GM04504 (cell line): ENCODE results near the gene GKAP1.
"Not testable (repeated sequence)": the region's sequence is repeated elsewhere in the genome, so short reads cannot be mapped to it uniquely, and the experiment has no call there.

Source experiments
- DNase-seq: peaks from one replicate; pipeline ENCODE4 v3.0.0-alpha.2; 2012; ENCODE audit warnings: low read depth

The GKAP1 gene

DNA sequence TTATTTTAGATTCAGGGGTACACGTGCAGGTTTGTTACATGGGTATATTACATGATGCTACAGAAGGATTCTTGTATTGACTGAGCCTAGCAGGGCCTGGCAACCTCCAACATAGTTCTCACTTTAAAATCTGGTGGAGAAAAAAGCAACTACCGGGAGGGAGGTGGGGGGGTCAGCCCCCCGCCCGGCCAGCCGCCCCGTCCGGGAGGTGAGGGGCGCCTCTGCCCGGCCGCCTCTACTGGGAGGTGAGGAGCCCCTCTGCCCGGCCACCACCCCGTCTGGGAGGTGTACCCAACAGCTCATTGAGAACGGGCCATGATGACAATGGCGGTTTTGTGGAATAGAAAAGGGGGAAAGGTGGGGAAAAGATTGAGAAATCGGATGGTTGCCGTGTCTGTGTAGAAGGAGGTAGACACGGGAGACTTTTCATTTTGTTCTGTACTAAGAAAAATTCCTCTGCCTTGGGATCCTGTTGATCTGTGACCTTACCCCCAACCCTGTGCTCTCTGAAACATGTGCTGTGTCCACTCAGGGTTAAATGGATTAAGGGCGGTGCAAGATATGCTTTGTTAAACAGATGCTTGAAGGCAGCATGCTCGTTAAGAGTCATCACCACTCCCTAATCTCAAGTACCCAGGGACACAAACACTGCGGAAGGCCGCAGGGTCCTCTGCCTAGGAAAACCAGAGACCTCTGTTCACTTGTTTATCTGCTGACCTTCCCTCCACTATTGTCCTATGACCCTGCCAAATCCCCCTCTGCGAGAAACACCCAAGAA lies 88.8 kb downstream of the GKAP1 start:
- not testable (repeated sequence) for DNase-seq

DNA sequence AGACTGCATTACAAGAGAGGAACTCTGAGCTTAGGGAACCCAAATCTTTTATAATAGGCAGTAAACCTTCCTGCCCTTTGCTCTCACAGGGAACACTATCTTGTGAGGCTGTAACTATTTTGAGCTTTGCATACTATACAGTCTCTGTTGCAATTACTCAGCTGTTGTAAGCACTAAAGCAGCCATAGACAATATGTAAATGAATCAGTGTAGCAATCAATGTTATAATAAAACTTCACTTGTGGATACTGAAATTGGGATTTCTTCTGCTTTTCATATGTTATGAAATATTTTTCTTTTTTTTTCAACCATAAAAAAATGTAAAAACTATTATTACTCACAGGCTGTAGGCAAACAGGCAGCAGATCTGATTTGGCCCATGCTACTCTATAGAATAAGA lies 93.1 kb downstream of the GKAP1 start:
- no peak for DNase-seq

DNA sequence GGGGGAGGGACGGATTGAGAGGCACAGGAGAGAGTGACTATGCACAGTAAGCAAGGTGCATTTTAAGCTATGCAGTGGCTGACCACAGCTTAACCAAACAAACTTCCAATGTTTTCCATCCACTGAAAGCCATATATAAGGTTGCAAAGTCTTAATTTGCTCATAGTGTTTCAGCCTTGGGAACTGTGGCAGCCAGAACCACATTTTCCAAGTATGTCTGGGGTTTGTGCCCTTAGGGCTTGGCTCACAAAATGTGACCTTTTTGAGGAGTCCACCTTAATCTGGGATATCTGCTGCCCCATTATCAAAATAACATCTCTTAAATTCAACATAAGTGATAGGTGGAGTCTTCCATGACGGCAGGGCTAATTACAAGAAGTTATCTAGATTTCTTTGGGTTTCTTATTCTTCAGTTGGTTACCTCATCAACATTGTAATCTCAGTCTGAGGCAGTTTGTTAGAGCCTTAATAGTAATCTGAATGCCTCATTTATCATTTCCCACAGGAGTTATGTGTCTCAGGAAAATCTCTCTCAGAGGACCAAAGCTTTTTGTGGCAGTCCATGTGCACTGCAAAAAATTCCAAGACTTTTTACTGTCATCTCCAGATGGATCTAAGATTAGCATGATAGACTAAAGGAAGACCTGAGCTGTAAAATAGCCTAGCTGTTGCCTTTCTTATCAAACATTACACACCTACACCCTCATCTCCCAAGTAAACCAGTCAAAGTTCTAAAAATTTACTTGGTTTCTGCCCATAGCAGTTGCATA lies 94.7 kb downstream of the GKAP1 start:
- DNase-seq = no peak

DNA sequence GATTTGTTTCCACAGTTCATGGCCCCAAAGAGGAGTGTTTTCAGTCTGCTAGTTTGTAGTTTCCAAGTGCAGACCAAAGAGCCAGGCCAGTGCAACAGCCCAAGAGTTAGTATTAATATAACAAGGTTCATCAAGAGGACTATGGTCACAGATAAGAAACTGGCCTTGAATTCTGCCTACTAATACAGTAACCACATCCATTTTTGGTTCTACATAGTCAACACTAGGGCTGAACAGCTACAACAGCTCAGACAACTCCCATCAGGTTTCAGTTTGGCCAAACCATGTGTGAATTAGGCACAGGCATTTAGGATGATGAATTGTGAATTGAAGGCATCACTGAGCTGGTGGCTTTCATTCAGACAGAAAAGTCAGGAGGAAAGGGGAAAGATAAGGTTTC lies 96.1 kb downstream of the GKAP1 start:
- DNase-seq = no peak

DNA sequence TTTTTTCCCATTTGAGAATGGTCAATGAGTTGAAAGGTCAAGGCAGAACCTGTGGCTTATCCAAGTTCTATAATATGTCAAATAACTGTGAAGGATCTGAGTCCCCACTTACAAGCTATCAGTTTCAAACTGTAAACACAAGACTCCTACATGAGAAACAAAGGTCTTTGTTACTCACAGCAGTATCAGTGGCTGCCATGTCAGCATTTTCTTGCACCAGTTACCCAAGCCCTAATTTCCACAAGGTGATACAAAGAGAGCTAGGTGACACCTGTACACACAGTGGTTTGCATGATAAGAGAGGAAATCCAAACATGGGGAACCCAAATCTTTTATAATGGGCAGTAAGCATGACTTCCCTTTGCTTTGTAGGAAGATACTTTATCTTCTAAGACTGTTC lies 101.8 kb downstream of the GKAP1 start:
- no peak for DNase-seq

DNA sequence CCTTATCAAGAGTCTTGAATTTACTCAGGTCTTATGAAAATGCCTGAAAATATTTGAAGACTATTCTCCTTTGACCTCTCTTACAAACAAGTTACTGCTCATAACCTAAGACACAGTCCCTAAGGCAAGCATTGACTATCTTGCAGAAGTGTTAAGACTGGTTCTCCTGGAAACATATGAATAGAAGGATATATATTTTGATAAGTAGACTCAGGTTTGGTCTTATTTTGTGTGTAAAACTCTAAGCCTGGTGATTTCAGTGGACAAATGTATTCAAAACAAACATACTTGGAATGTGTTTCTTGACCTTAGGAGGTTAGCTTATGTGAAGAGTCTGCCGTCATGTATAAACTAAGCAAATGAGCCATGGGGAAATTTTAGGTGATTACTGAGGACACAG lies 102.3 kb downstream of the GKAP1 start:
- DNase-seq = no peak

DNA sequence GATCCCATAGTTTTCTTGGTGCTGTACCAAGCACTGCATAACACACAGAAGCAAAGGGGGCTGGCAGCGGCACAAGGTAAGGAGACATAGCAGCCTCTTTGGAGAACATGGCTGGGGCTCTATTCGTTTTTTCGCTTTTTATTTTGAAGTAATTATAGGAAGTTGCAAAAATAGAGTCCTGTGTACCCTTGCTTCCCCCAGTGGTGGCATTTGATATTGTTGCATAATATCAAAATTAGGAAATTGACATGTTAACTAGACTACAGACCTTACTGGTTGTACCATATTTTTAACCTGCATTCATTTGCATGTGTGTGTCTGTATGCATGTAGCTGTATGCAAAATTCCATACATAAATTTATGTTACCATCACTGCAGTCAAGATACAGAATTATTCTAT lies 103.2 kb downstream of the GKAP1 start:
- no peak for DNase-seq

DNA sequence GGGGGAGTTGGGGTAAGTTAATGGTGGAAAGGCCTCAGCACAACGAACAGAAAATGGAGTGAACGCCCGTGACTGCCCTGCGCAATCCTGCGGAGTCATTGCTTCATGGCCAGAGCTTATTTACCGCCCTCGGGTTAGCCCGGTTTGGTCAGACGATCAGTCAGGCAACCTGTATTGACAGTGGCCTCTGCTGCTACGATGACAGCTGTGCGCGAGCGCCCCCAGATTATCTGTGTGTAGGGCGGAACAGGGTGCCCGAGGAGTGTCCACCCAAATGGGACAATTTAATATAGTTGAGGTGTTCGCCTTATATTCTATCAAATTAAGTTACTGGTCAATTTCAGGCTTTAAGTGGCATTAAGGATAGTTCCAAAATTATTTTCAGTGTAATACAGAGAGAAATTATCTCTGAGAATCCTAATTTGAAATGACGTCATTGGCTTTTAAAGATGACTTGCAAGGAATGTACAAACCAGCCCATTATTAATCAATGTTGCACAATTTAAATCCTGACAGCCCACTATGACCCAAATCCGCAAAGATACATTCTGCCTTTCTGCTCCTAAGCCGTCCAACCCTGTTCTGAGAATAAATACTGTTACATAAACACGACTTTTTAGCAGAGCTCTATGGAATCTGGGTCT lies 108.9 kb downstream of the GKAP1 start:
- DNase-seq = peak; percentile 29

DNA sequence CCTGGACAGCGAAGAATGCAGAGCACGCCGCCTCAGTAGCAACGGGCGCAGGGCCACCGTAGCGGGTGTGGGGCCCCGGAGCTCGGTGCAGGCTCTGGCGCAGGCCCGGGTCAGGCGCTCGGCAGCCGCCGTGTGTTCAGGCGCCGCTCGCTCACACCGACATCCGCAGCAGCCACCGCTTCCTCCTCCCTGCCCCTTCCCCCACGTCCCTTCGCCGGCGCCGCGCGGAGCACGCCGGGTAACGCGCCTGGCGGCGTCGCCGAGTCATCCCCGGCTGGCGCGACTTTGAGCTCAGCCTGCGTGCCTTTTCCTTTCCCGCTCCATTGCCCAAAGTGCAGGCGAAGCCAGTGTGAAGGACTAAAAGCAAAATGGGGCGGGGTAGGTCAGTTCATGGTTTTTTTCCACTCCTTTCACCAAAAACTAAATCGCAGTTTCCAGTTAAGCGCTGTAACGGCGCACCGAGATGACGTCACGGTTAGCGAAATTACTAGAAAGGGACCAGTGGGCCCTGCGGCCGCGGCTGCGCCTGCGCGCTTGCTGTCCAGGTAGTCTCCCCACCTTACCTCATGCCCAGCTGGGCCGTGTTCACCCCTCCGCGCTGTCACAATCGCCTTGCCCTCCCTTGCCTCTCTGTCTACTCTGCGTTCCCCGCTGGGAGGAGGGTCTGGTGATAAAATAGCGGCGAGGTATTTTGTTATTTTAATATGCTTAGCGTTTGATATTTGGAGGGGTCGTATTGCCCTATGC lies 109.6 kb downstream of the GKAP1 start, which contains the start of gene UBQLN1:
TSS of gene UBQLN1 (minus strand) at position 191 of the 747 bp plus-strand sequence. CDS start 279 bp downstream, outside the sequence.
- DNase-seq = peak; percentile 83

DNA sequence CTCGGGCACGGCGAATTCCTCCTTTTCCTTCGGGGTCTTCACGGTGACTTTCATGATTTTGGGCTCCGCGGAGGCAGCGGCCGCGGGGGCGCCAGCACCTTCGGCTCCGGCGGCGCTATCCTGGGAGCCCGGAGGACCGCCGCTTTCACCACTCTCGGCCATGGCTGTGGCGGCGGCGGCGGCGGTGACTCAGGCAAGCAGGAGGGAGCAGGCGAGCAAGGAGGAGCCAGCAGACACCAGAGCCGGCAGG lies 110.1 kb downstream of the GKAP1 start:
- peak; percentile 50 for DNase-seq

DNA sequence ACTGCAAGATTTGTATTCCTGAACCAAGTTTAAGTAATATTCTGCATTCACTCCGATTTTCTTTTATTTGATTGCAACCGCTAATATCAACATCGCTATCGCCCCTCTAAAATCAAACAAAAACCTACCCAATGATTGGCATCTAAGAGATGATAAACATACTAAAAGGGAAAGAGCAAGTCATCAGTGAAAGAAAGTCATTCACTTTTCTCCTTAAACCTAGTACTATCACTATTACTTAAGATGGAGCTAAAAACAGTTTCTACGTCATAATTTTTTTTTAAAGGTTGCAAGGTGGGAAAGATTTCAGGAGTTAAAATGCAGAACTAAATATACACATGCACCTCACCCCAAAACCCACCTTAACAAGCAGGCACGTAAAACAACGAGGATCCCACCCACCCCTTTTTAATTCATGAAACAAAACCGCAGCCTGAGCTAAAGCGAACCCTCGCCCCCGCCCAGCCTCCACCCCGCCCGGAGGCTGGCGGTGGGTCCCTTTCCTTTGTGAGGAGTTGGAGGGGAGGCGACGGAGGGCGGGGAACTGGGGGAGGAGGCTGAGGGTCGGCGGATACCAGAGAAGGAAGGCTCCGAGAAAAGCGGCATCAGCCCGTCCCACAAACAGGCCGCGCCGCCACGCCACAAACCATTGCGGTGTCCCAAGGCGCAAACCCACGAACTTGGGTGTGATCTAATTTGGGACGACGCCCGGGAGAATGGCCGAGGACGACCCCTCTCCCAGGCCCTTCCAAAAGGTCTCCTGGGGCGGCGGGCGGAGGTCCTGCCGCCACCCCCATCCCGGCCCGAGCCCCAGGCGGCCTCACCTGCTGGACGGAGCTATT lies 110.7 kb downstream of the GKAP1 start:
- no peak for DNase-seq

DNA sequence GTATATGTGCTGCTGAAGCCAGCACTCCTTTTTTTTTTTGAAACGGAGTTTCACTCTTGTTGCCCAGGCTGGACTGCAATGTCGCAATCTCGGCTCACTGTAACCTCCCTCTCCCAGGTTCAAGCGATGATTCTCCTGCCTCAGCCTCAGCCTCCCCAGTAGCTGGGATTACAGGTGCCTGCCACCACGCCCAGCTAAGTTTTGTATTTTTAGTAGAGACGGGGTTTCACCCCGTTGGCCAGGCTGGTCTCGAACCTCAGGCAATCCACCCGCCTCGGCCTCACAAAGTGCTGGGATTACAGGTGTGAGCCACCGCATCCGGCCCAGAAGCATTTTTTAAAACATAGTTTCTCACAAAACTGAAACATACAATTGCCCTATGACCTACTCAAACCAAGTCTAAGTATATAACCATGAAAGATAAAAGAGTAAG lies 112.3 kb downstream of the GKAP1 start:
- DNase-seq = not testable (repeated sequence)

DNA sequence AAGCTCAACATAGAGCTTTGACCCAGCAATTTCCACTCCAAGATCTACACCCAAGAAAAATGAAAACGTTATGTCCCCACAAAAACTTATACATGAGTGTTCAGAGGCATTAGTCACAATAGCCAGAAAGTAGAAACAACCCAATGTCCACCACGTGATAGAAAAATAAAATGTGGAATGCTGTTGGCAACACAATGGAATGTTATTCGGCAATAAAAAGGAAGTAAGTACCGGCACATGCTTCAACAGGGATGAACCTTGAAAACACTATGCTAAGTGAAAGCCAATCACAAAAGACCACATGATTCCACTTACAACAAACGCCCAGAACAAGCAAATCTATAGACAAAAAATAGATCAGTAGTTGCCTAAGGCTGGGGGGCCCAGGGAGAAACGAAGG lies 115.8 kb downstream of the GKAP1 start:
- DNase-seq = peak; percentile 71

DNA sequence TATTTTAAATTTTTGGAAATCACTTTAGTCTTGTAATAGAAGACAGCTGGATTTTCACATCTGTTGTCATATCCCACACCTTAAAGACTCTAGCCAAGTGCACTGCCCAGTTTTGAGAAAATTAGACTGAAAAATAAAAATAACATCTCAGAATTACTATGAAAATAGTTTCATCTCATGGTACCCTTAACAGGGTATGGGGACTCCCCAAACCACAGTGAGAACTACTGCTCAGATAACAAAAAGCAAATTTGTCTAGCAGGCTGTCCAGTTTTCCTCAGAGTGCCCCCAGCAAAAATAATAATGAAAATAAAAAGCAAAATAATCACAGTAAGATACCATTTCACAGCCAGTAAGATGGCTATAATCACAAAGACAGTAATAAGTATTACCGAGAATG lies 116.3 kb downstream of the GKAP1 start:
- DNase-seq = no peak

DNA sequence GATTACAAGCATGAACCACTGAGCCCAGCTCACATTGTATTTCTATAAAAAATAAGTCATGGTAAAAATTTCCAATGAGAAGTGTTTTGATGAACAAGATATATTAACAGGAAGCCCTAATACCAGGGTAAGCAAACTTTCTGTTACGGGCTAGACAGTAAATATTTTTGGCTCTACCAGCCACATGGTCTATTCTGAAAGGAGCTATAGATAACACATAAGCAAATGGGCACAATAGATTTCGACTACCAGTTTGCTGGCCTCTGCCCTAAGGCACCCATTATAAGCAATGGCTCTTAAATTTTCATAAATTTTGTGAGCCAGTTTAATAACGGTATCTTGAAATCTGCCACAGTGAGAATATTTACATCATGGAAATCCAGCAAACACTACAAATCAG lies 118.0 kb downstream of the GKAP1 start:
- no peak for DNase-seq

DNA sequence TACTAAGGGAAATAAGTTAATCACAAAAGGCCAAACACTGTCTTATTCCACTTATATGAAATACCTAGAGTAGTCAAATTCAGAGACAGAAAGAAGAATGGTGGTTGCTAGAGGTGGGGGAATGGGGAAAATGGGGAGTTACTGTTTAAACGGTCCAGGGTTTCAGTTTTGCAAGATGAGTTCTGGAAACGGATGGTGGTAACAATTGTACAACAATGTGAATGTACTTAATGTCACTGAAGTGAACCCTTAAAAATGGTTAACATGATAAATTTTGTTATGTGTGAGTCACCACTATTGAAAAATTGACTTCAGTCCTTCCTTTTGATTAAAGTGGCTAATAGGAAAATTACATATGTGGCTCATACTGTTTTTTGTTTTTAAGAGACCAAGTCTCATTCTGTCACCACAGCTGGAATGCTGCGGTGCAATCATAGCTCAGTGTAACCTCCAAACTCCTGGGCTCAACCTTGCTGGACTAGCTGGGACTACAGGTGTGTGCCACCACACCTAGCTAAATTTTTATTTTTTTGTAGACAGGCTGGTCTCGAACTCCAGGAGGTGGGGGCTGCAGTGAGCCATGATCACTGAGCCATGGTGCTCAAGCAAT lies 118.5 kb downstream of the GKAP1 start:
- no peak for DNase-seq

DNA sequence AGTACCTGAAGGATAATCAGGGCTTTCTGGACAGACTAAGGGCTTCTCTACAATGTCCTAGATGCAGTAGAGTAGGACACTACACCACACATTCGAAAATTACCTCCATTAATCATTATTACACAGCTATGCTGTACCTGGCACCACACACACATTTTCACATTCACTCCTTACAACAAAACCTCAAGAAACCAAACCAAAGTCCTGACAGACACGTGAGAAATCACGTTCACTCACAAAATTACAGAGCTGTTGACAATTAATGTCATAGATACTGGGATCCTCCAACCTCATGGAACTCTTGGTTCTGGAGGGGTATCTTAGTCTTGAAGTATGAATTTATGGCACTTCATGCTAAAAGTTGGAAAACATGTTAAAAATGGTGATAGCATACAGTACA lies 126.1 kb downstream of the GKAP1 start:
- no peak for DNase-seq
